Parathyroid adenoma (tissue), 2 donors: Measurements from ENCODE around the gene PIK3AP1.

Experiments used
- H2AFZ ChIP-seq: fragments of 300-600 bp; sonication (generic); one replicate; pipeline ENCODE4 v1.7.0; 2017; ENCODE audit warnings: antibody characterized with exemption, mild to moderate bottlenecking
- H3K27ac ChIP-seq: fragments of 300-600 bp; sonication (generic); one replicate; pipeline ENCODE4 v1.7.0; 2017
- H3K27me3 ChIP-seq: fragments of 300-600 bp; sonication (generic); one replicate; pipeline ENCODE4 v1.7.0; 2017; ENCODE audit warnings: low read length; ENCODE audit not compliant: control insufficient read depth, insufficient read depth
- H3K36me3 ChIP-seq: fragments of 300-600 bp; sonication (generic); one replicate; pipeline ENCODE4 v1.7.0; 2017; ENCODE audit warnings: low read length; ENCODE audit not compliant: control insufficient read depth, insufficient read depth
- H3K4me1 ChIP-seq: fragments of 300-600 bp; sonication (generic); one replicate; pipeline ENCODE4 v1.7.0; 2017; ENCODE audit warnings: control low read depth
- H3K4me2 ChIP-seq: fragments of 300-600 bp; sonication (generic); one replicate; pipeline ENCODE4 v1.7.0; 2017; ENCODE audit warnings: low read length
- H3K4me3 ChIP-seq: fragments of 300-600 bp; sonication (generic); one replicate; pipeline ENCODE4 v1.7.0; 2017; ENCODE audit warnings: low read depth, low read length
- H3K79me2 ChIP-seq: fragments of 300-600 bp; sonication (generic); one replicate; pipeline ENCODE4 v1.7.0; 2017; ENCODE audit warnings: control low read depth
- H3K9ac ChIP-seq: fragments of 300-600 bp; sonication (generic); one replicate; pipeline ENCODE4 v1.7.0; 2017; ENCODE audit warnings: mild to moderate bottlenecking
- H3K9me3 ChIP-seq: fragments of 300-600 bp; sonication (generic); one replicate; pipeline ENCODE4 v1.7.0; 2017; ENCODE audit warnings: low read length; ENCODE audit not compliant: control insufficient read depth
- CTCF ChIP-seq: fragments of 300-600 bp; sonication (generic); IDR thresholded peaks from one replicate; pipeline ENCODE4 v1.7.0; 2017; ENCODE audit warnings: antibody characterized with exemption, mild to moderate bottlenecking
- donor health status: primary hyperparathyroidism.

PIK3AP1 gene

GRCh38 chr10:96627292-96627691, 93.0 kb downstream of the PIK3AP1 start:
- Histone ChIP-seq H3K4me2 (no peak overlapping the region), H3K9ac (no peak overlapping the region), H3K4me1 (no peaks in the 10 kb centered on the region), H3K36me3 (no peaks in the 10 kb centered on the region), H3K27ac (no peak overlapping the region), H2AFZ (no peak overlapping the region), H3K9me3 (no peaks in the 10 kb centered on the region), H3K27me3 (no peaks in the 10 kb centered on the region), H3K4me3 (no peak overlapping the region), H3K79me2 (no peaks in the 10 kb centered on the region)
- no peak for TF ChIP-seq CTCF

GRCh38 chr10:96626795-96627194, 93.5 kb downstream of the PIK3AP1 start:
- H2AFZ ChIP-seq, result no peak overlapping the region
- no peaks in the 10 kb centered on the region for H3K79me2 ChIP-seq
- H3K4me2 ChIP-seq, result no peak overlapping the region
- no peak for TF ChIP-seq CTCF
- no peak overlapping the region for H3K27ac ChIP-seq
- H3K36me3 ChIP-seq, result no peaks in the 10 kb centered on the region
- no peaks in the 10 kb centered on the region for H3K27me3 ChIP-seq
- H3K9me3 ChIP-seq, result no peaks in the 10 kb centered on the region
- no peaks in the 10 kb centered on the region for H3K4me1 ChIP-seq
- H3K9ac ChIP-seq, result no peak overlapping the region
- H3K4me3 ChIP-seq, result no peak overlapping the region

GRCh38 chr10:96625173-96625572, 95.1 kb downstream of the PIK3AP1 start:
- Histone ChIP-seq H3K36me3 (no peaks in the 10 kb centered on the region), H3K27ac (no peak overlapping the region), H3K4me2 (no peak overlapping the region), H3K4me3 (no peak overlapping the region), H3K27me3 (no peaks in the 10 kb centered on the region), H3K9ac (no peak overlapping the region), H3K79me2 (no peaks in the 10 kb centered on the region), H3K9me3 (no peaks in the 10 kb centered on the region), H3K4me1 (no peaks in the 10 kb centered on the region), H2AFZ (no peak overlapping the region)
- TF ChIP-seq CTCF, result no peak

- TF ChIP-seq CTCF, result no peak
- H3K9ac ChIP-seq, result no peak overlapping the region
- no peak overlapping the region for H3K27ac ChIP-seq
- H3K79me2 ChIP-seq, result no peaks in the 10 kb centered on the region
- no peaks in the 10 kb centered on the region for H3K4me1 ChIP-seq
- H3K27me3 ChIP-seq, result no peaks in the 10 kb centered on the region
- no peaks in the 10 kb centered on the region for H3K9me3 ChIP-seq
- no peak overlapping the region for H3K4me3 ChIP-seq
- H2AFZ ChIP-seq, result no peak overlapping the region
- no peaks in the 10 kb centered on the region for H3K36me3 ChIP-seq
- no peak overlapping the region for H3K4me2 ChIP-seq
These were observed 98.1 kb downstream of the PIK3AP1 start for GRCh38 chr10:96622013-96622787.
